ENCODE measurements around the gene CTNNBL1.

DNA sequence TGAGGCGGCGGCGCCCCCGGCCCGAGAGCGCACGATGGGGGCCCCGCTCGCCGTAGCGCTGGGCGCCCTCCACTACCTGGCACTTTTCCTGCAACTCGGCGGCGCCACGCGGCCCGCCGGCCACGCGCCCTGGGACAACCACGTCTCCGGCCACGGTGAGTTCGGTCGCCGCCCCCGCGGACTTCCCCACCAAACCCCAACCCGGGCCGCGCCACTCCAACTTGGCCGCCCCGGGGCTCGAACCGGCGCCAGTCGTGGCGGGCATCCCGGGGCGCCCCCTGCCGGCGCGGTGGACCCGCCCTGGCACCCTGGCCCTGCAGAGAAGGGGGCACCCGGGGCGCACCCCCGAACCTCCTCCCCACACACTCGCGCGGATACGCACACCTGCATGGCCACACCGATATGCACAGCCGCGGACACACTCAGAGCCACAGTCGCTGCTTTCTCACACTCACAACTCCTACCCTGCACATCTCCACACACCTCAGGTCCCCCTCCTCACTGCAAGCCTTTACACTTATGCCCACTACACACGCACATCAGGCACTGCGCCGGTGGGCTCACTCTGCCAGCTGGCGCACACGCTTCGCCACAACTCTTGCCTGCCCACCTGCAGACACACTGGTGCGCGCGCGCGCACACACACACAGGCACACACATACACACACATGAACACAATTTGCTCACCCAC lies 209.6 kb downstream of the CTNNBL1 start:
- TF ChIP-seq EZH2phosphoT487 (IDR thresholded peaks at IDR 0.05; ENCODE audit: insufficient read depth, low read depth) (no peak), EZH2 (IDR thresholded peaks at IDR 0.05; ENCODE audit: insufficient read depth, poor library complexity, severe bottlenecking) (no peak)

Measured in GM23248 (cell line).